GM18870 (cell line): ENCODE results near the gene ZMYND8.
"Not testable (repeated sequence)": the region's sequence is repeated elsewhere in the genome, so short reads cannot be mapped to it uniquely, and the experiment has no call there.

Source experiments
- ATAC-seq: cut with Tn5 transposase; IDR thresholded peaks from one replicate; pipeline ENCODE4 v1.9.1; 2021; ENCODE audit warnings: moderate library complexity; ENCODE audit not compliant: unreplicated experiment

The ZMYND8 gene

GRCh38 chr20:47290666-47291430, 65.7 kb downstream of the ZMYND8 start:
- ATAC-seq: no peak

GRCh38 chr20:47290008-47290407, 66.5 kb downstream of the ZMYND8 start:
- no peak for ATAC-seq

GRCh38 chr20:47289096-47289495, 67.4 kb downstream of the ZMYND8 start:
- ATAC-seq: no peak

- ATAC-seq: not testable (repeated sequence)
These were observed 68.0 kb downstream of the ZMYND8 start for GRCh38 chr20:47288530-47288929.

- no peak for ATAC-seq
These were observed 68.8 kb downstream of the ZMYND8 start for GRCh38 chr20:47287609-47288144.

GRCh38 chr20:47286681-47287080, 69.8 kb downstream of the ZMYND8 start:
- no peak for ATAC-seq

- no peak for ATAC-seq
These were observed 71.3 kb downstream of the ZMYND8 start for GRCh38 chr20:47285189-47285588.

GRCh38 chr20:47284373-47284772, 72.1 kb downstream of the ZMYND8 start:
- no peak for ATAC-seq

GRCh38 chr20:47283411-47283810, 73.1 kb downstream of the ZMYND8 start:
- no peak for ATAC-seq

GRCh38 chr20:47282864-47283263, 73.6 kb downstream of the ZMYND8 start:
- ATAC-seq: no peak

- ATAC-seq: no peak
These were observed 75.1 kb downstream of the ZMYND8 start for GRCh38 chr20:47281376-47281775.

GRCh38 chr20:47280668-47281067, 75.8 kb downstream of the ZMYND8 start:
- no peak for ATAC-seq

GRCh38 chr20:47280228-47280627, 76.3 kb downstream of the ZMYND8 start:
- no peak for ATAC-seq

- ATAC-seq: no peak
These were observed 77.6 kb downstream of the ZMYND8 start for GRCh38 chr20:47278907-47279348.

GRCh38 chr20:47277535-47277872, 79.0 kb downstream of the ZMYND8 start:
- not testable (repeated sequence) for ATAC-seq

GRCh38 chr20:47276851-47277534, 79.5 kb downstream of the ZMYND8 start:
- no peak for ATAC-seq

GRCh38 chr20:47276251-47276650, 80.2 kb downstream of the ZMYND8 start:
- ATAC-seq: no peak

- no peak for ATAC-seq
These were observed 81.0 kb downstream of the ZMYND8 start for GRCh38 chr20:47275548-47275947.

- ATAC-seq: peak; percentile 71
These were observed 81.9 kb downstream of the ZMYND8 start for GRCh38 chr20:47274401-47275108.

GRCh38 chr20:47273591-47274235, 82.8 kb downstream of the ZMYND8 start:
- no peak for ATAC-seq
